ENCODE measurements around the gene LPAR3.

Gene LPAR3

DNA sequence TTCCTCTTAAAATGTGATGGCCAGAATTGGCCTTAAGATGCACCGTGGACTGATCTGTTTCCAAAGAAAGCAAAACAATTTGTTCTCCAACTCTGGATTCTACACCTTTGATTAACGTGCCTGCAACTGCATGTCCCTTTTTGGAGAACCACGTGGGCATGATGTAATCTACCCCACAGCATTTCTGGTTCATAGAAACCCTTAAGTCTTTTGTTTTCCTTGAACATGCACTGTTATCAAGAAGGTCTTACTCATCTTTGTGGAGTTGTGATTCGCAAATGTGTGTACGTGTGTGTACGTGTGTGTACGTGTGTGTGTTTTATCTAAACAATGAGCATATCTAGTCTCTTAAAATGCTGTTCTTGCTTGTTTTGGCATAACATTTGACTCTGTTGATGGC, 57.8 kb downstream of the LPAR3 start:
- peak; percentile 93 for DNase-seq (ENCODE audit: low read depth)
- TF ChIP-seq, protein P1, sequence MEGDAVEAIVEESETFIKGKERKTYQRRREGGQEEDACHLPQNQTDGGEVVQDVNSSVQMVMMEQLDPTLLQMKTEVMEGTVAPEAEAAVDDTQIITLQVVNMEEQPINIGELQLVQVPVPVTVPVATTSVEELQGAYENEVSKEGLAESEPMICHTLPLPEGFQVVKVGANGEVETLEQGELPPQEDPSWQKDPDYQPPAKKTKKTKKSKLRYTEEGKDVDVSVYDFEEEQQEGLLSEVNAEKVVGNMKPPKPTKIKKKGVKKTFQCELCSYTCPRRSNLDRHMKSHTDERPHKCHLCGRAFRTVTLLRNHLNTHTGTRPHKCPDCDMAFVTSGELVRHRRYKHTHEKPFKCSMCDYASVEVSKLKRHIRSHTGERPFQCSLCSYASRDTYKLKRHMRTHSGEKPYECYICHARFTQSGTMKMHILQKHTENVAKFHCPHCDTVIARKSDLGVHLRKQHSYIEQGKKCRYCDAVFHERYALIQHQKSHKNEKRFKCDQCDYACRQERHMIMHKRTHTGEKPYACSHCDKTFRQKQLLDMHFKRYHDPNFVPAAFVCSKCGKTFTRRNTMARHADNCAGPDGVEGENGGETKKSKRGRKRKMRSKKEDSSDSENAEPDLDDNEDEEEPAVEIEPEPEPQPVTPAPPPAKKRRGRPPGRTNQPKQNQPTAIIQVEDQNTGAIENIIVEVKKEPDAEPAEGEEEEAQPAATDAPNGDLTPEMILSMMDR (IDR thresholded peaks at IDR 0.05; ENCODE audit: insufficient read depth, low read depth, low read length, missing control alignments) = no peak
- H3K4me3 ChIP-seq (ENCODE audit: low read length) = no peak overlapping the region

DNA sequence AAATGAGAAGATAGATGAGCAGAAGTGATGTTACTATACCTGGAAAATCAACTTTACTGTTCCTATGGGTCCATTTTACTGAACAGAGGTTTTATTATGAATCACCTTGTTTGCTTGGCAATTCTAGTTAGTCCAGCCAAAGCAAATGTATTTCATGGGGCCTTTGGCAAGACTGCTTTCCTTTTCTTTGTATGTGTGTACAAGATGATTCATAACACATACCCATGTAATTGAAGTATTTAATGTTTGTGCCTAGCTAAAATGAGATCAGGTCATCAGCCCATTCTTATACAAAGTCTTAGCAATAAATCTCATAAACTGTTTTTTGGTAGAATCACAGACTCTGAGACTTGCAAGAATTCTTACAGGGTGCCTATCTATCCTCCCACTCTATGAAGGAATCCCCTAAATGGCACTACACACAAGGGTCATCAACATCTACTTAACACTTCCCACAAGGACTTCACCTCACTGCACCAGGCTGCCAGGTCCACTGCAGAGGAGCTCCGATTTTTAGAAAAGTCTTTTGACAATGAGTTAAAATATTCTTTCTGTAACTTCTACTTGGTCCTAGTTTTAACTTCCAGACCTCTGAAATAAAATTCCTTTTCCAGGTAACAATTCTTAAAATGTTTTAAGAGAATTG, 58.5 kb downstream of the LPAR3 start:
- H3K4me3 ChIP-seq (ENCODE audit: low read length) = no peak overlapping the region
- peak; percentile 93 for DNase-seq (ENCODE audit: low read depth)
- TF ChIP-seq, protein P1 (IDR thresholded peaks at IDR 0.05; ENCODE audit: insufficient read depth, low read depth, low read length, missing control alignments) = no peak

DNA sequence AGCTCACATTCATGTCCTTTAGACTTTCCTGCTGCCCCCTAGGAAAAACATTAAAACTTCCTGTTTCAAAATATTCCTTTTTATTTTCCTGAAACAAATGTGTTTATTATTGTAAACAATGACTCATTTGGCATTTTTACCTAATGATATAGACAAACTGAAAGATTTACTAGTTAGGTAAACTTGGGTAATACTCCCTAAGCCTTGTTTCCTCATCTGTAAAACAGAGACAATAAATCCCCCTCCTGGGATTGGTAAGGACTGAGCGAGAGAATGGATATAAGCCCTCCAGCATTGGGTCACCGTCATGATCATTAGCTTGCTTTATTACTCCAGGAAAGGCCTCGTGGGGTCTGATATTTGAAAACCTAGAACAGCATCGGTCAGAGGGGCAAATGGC, 59.8 kb downstream of the LPAR3 start:
- no peak overlapping the region for H3K4me3 ChIP-seq (ENCODE audit: low read length)
- TF ChIP-seq, protein P1 (IDR thresholded peaks at IDR 0.05; ENCODE audit: insufficient read depth, low read depth, low read length, missing control alignments) = no peak
- no peak for DNase-seq (ENCODE audit: low read depth)

DNA sequence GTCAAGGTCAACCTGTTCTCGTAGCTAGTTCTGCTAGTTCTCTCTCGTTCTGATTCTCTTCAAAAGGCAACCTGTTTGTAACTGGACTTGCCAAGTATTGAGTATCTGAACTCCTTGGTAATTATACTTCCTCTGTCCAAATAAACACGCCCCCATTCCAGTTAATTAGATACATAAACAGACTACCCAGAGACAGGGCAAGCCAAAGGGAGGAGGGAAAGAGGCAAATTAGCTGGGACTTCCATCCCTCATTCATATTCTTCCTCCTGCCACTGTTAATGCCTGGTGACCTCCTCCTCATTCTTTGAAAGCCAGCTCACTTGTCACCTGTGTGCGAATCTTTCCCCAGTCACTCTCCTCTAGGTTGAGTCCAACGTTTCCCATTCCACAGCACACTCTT, 62.9 kb downstream of the LPAR3 start:
- H3K4me3 ChIP-seq (ENCODE audit: low read length) = no peak overlapping the region
- TF ChIP-seq, protein P1 (IDR thresholded peaks at IDR 0.05; ENCODE audit: insufficient read depth, low read depth, low read length, missing control alignments) = no peak
- DNase-seq (ENCODE audit: low read depth) = no peak

DNA sequence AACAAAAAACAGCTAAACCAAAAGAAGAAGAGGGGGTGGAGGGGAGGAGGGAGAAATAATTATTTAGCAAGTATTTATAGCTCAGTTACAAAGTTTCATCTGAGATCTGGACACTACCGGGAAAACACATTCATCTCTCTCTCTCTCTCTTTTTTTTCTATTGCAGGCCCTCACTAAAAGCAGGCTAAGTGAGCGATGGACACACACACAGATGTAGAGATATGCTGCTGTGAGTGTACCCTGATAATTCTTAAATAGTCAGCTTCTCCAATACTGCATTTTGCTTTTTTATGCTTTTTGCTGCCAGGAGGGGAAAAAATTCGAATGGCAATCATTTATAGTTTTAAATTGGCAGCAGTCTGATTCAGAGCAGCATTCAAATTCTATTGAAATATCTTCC, 65.0 kb downstream of the LPAR3 start:
- TF ChIP-seq, protein P1 (IDR thresholded peaks at IDR 0.05; ENCODE audit: insufficient read depth, low read depth, low read length, missing control alignments) = no peak
- no peak overlapping the region for H3K4me3 ChIP-seq (ENCODE audit: low read length)
- DNase-seq (ENCODE audit: low read depth) = no peak

DNA sequence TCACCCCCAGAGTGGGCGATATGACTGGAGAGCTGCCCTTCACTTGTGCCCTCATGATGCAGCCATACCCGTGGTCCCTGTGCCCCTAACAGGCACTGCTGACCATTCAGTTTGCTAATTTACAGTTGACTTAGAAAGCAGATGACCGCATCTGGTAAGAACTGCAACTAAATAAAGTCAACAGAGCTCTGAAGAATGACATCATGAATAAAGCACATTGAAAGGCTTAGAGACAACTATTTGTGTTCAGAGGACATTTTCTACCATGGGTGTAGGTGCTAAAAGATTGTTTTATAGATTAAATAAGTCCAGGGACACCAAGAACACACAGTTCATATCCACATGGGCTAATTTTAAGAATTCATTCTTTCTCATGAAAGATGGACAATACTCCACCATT, 65.5 kb downstream of the LPAR3 start:
- TF ChIP-seq, protein P1 (IDR thresholded peaks at IDR 0.05; ENCODE audit: insufficient read depth, low read depth, low read length, missing control alignments) = no peak
- H3K4me3 ChIP-seq (ENCODE audit: low read length) = no peak overlapping the region
- DNase-seq (ENCODE audit: low read depth) = no peak

DNA sequence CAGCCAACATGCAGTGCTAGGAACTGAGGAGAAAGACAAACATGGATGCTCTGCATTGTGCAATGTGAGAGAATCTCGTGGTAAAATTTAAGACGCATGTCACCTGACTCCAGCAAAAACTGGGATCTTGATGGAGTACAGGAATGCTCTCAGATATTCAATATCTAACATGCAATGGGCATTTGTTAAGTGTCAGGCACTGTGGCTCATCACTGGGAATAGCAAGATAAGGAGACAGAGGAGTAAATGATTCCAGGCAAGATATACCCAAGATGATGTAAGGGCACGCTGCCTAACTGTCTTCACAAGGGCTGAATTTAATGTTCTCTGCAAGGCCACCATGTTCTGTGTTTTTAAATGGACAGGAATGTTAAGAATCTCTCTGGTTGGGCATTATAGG, 67.8 kb downstream of the LPAR3 start:
- TF ChIP-seq, protein P1 (IDR thresholded peaks at IDR 0.05; ENCODE audit: insufficient read depth, low read depth, low read length, missing control alignments) = no peak
- DNase-seq (ENCODE audit: low read depth) = no peak
- no peak overlapping the region for H3K4me3 ChIP-seq (ENCODE audit: low read length)
